CD4-positive, alpha-beta memory T cell (primary cell): Measurements from ENCODE around the gene AK2. TPM values are rescaled to one million over a fixed set of nuclear protein-coding genes. Genes with fewer than 3 reads are reported as not detected.

Source experiments
- CTCF ChIA-PET: fragments of 350-600 bp; sonication (Branson Sonifier 250); formaldehyde crosslinking; loops from one replicate; lab custom pipeline; 2021; ENCODE audit warnings: inconsistent platforms; ENCODE audit not compliant: partially characterized antibody; lab: Charles Lee
- POLR2A ChIA-PET: fragments of 350-600 bp; sonication (Branson Sonifier 250); formaldehyde crosslinking; loops from one replicate; lab custom pipeline; 2021; ENCODE audit not compliant: partially characterized antibody; lab: Charles Lee
- DNase-seq, 5 donors: peaks; one replicate each; pipeline versions ENCODE4 v3.0.0 to v3.0.0-alpha.2; 2020 to 2022; ENCODE audit warnings: mixed read lengths in 1 of 5
- H3K27ac ChIP-seq: one replicate; pipeline ENCODE4 v1.7.0; 2013; ENCODE audit warnings: low read depth, low read length
- H3K27me3 ChIP-seq: 2 replicates; pipeline ENCODE4 v1.7.0; 2013; ENCODE audit warnings: mild to moderate bottlenecking, low read length, moderate library complexity; ENCODE audit not compliant: insufficient read depth
- H3K36me3 ChIP-seq: 2 replicates; pipeline ENCODE4 v1.7.0; 2013; ENCODE audit warnings: mild to moderate bottlenecking, low read length, moderate library complexity; ENCODE audit not compliant: insufficient read depth
- H3K4me1 ChIP-seq: 2 replicates; pipeline ENCODE4 v1.7.0; 2013; ENCODE audit warnings: mild to moderate bottlenecking, low read length, moderate library complexity; ENCODE audit not compliant: insufficient read depth
- H3K4me3 ChIP-seq, 2 donors: one replicate each; pipeline ENCODE4 v1.7.0; 2013; ENCODE audit warnings: low read length in 2 of 2, mild to moderate bottlenecking in 1 of 2
- H3K9me3 ChIP-seq, 2 donors: one replicate each; pipeline ENCODE4 v1.7.0; 2013; ENCODE audit warnings: low read length in 2 of 2, control low read depth in 1 of 2; ENCODE audit not compliant: control insufficient read depth in 1 of 2
- H3K27ac Mint-ChIP-seq, 7 donors: one replicate each; pipeline ENCODE4 v1.8.0; 2020 to 2021; ENCODE audit warnings: mixed read lengths in 7 of 7, mild to moderate bottlenecking in 6 of 7, inconsistent platforms in 3 of 7, moderate library complexity in 3 of 7
- H3K27me3 Mint-ChIP-seq, 2 donors: one replicate each; pipeline ENCODE4 v1.8.0; 2020 to 2021; ENCODE audit warnings: mixed read lengths in 2 of 2
- H3K36me3 Mint-ChIP-seq, 2 donors: one replicate each; pipeline ENCODE4 v1.8.0; 2020 to 2021; ENCODE audit warnings: mixed read lengths in 2 of 2, inconsistent platforms in 1 of 2, mild to moderate bottlenecking in 1 of 2
- H3K4me1 Mint-ChIP-seq, 4 donors: one replicate each; pipeline ENCODE4 v1.8.0; 2020 to 2021; ENCODE audit warnings: mixed read lengths in 4 of 4, mild to moderate bottlenecking in 1 of 4
- H3K4me3 Mint-ChIP-seq, 8 donors: one replicate each; pipeline ENCODE4 v1.8.0; 2020 to 2021; ENCODE audit warnings: mixed read lengths in 8 of 8, mild to moderate bottlenecking in 7 of 8, moderate library complexity in 6 of 8, inconsistent platforms in 3 of 8
- H3K9me3 Mint-ChIP-seq, 8 donors: one replicate each; pipeline ENCODE4 v1.8.0; 2020 to 2021; ENCODE audit warnings: mixed read lengths in 8 of 8, mild to moderate bottlenecking in 5 of 8, inconsistent platforms in 3 of 8, moderate library complexity in 1 of 8
- intact Hi-C: fragments of 100-400 bp; cut with micrococcal nuclease; formaldehyde crosslinking; loops from one replicate; pipeline ENCODE4 v1.15.1; 2023
- polyA plus RNA-seq, 2 donors: library from polyadenylated mRNA; unstranded; fragments of 300-500 nt; fragmentation: Illumina TruSeq; gene quantifications; one replicate each; pipeline ENCODE4 v1.2.3, GENCODE V29; 2021
- total RNA-seq, 2 experiments: library from RNA; stranded (reverse); gene quantifications; one replicate each; pipeline ENCODE4 v1.2.3, GENCODE V29; 2021

AK2 gene
- total and polyA plus RNA-seq, 4 experiments from 2014 or later, result 88.5 to 148 (median 102) TPM

GRCh38 chr1:32962248-32962896 lies 74.3 kb downstream of the AK2 start:
- Histone ChIP-seq H3K27me3 (no peaks in the 10 kb centered on the region), H3K36me3 (no peaks in the 10 kb centered on the region), H3K9me3 (no peaks in the 10 kb centered on the region), H3K4me3 (peak overlapping the region; percentile 51 to 79), H3K4me1 (peaks cover 59% of the 10 kb centered on the region), H3K27ac (peak overlapping the region; percentile 29)
- Mint-ChIP-seq H3K27me3 (no peaks in the 10 kb centered on the region), H3K4me1 (peaks cover 39 to 70% (median 53%) of the 10 kb centered on the region in 4 donors), H3K27ac (peak overlapping the region; percentile 66 to 94 (median 86)), H3K9me3 (peaks cover 0 to 1% (median 0%) of the 10 kb centered on the region in 8 donors), H3K4me3 (peak overlapping the region; percentile 84 to 94 (median 87)), H3K36me3 (peaks cover 0 to 13% of the 10 kb centered on the region in 2 donors)
- ChIA-PET POLR2A (interaction anchor here (1.0 to 12.9 kb wide), 4 partner anchors 8 to 165 kb away, joined by 3 to 205 read pairs (median 4); no protein-coding TSS in a partner anchor), CTCF (interaction anchor here (0.7 to 1.8 kb wide), 4 partner anchors 19 to 133 kb away, joined by 3 to 5 read pairs (median 4); no protein-coding TSS in a partner anchor)
- DNase-seq, result peak in 4 of 5 donors; percentile 29 to 53 (median 48)
- intact Hi-C loops, result loop anchor here (5.0 kb wide), 1 partner anchor 145 kb away; the partner anchor contains the start of genes S100PBP and YARS1

GRCh38 chr1:32960819-32961355 lies 75.8 kb downstream of the AK2 start:
- H3K27me3 ChIP-seq, result no peaks in the 10 kb centered on the region
- H3K27me3 Mint-ChIP-seq, result no peaks in the 10 kb centered on the region
- peak overlapping the region in 6 of 7 donors; percentile 1 to 90 (median 60) for H3K27ac Mint-ChIP-seq
- ChIA-PET POLR2A (interaction anchor here (0.8 to 12.9 kb wide), 2 partner anchors 20 to 23 kb away, joined by 3 to 205 read pairs; no protein-coding TSS in a partner anchor), CTCF (interaction anchor here (0.9 kb wide), 1 partner anchor 1245 kb away, joined by 3 read pairs; no protein-coding TSS in a partner anchor)
- H3K4me3 ChIP-seq, result no peak overlapping the region
- no peaks in the 10 kb centered on the region for H3K9me3 Mint-ChIP-seq
- H3K4me3 Mint-ChIP-seq, result peak overlapping the region in 5 of 8 donors; percentile 11 to 60 (median 21)
- no peak overlapping the region for H3K27ac ChIP-seq
- H3K4me1 Mint-ChIP-seq, result peaks cover 45 to 79% (median 63%) of the 10 kb centered on the region in 4 donors
- peaks cover 0 to 15% of the 10 kb centered on the region in 2 donors for H3K36me3 Mint-ChIP-seq
- no peaks in the 10 kb centered on the region for H3K9me3 ChIP-seq
- no peaks in the 10 kb centered on the region for H3K36me3 ChIP-seq
- H3K4me1 ChIP-seq, result peaks cover 69% of the 10 kb centered on the region
- intact Hi-C loops, result loop anchor here (5.0 kb wide), 1 partner anchor 144 kb away; the partner anchor contains the start of genes S100PBP and YARS1
- DNase-seq, result no peak

GRCh38 chr1:32960342-32960741 lies 76.3 kb downstream of the AK2 start:
- intact Hi-C loops, result loop anchor here (5.0 kb wide), 1 partner anchor 143 kb away; the partner anchor contains the start of genes S100PBP and YARS1
- H3K36me3 ChIP-seq, result no peaks in the 10 kb centered on the region
- Mint-ChIP-seq H3K27ac (peak overlapping the region in 6 of 7 donors; percentile 31 to 82 (median 62)), H3K4me1 (peaks cover 47 to 83% (median 66%) of the 10 kb centered on the region in 4 donors), H3K36me3 (peaks cover 0 to 15% of the 10 kb centered on the region in 2 donors), H3K27me3 (no peaks in the 10 kb centered on the region), H3K9me3 (no peaks in the 10 kb centered on the region), H3K4me3 (peak overlapping the region in 2 of 8 donors; percentile 41 to 67)
- H3K4me3 ChIP-seq, result no peak overlapping the region
- no peak for DNase-seq
- H3K27ac ChIP-seq, result no peak overlapping the region
- ChIA-PET CTCF (interaction anchor here (0.9 kb wide), 1 partner anchor 1244 kb away, joined by 3 read pairs; no protein-coding TSS in a partner anchor), POLR2A (interaction anchor here (12.9 kb wide), 1 partner anchor 21 kb away, joined by 205 read pairs; no protein-coding TSS in a partner anchor)
- no peaks in the 10 kb centered on the region for H3K9me3 ChIP-seq
- H3K27me3 ChIP-seq, result no peaks in the 10 kb centered on the region
- peaks cover 68% of the 10 kb centered on the region for H3K4me1 ChIP-seq

- Mint-ChIP-seq H3K9me3 (no peaks in the 10 kb centered on the region), H3K27ac (peak overlapping the region in 5 of 7 donors; percentile 0 to 82 (median 64)), H3K27me3 (no peaks in the 10 kb centered on the region), H3K36me3 (peaks cover 0 to 16% of the 10 kb centered on the region in 2 donors), H3K4me1 (peaks cover 53 to 89% (median 75%) of the 10 kb centered on the region in 4 donors), H3K4me3 (peak overlapping the region in 3 of 8 donors; percentile 1 to 35 (median 13))
- no peaks in the 10 kb centered on the region for H3K27me3 ChIP-seq
- H3K4me1 ChIP-seq, result peaks cover 68% of the 10 kb centered on the region
- no peak overlapping the region for H3K27ac ChIP-seq
- DNase-seq, result no peak
- intact Hi-C loops, result no loop called here
- no peak overlapping the region for H3K4me3 ChIP-seq
- H3K36me3 ChIP-seq, result no peaks in the 10 kb centered on the region
- CTCF ChIA-PET, result interaction anchor here (0.6 to 1.7 kb wide), 3 partner anchors 10 to 214 kb away, joined by 3 to 4 read pairs (median 4); no protein-coding TSS in a partner anchor
- POLR2A ChIA-PET, result interaction anchor here (1.1 to 2.4 kb wide), 2 partner anchors 10 to 22 kb away, joined by 4 to 11 read pairs; no protein-coding TSS in a partner anchor
- no peaks in the 10 kb centered on the region for H3K9me3 ChIP-seq
Measured at GRCh38 chr1:32958827-32959226, 77.9 kb downstream of the AK2 start.

Other genes starting within 250 kb of the AK2 start
- gene YARS1, start 219.5 kb downstream of the AK2 start, total RNA-seq, result 100 to 1,000 TPM; 110 to 114 TPM
- 10 to 100 TPM; 46.6 to 70.0 TPM for gene YARS1, start 219.5 kb downstream of the AK2 start, polyA plus RNA-seq
- 10 to 100 TPM; 63.2 to 65.5 TPM for gene S100PBP, start 219.2 kb downstream of the AK2 start, total RNA-seq
- 10 to 100 TPM in 1 of 2 donors, 1 to 10 TPM in 1; 6.5 to 14.0 TPM for gene S100PBP, start 219.2 kb downstream of the AK2 start, polyA plus RNA-seq
- not detected for gene FNDC5, start 166.0 kb downstream of the AK2 start, total RNA-seq
- gene FNDC5, start 166.0 kb downstream of the AK2 start, polyA plus RNA-seq, result not detected
- under 1 TPM in 1 of 2 experiments, not detected in 1; 0.70 TPM for gene HPCA, start 150.4 kb downstream of the AK2 start, total RNA-seq
- not detected for gene HPCA, start 150.4 kb downstream of the AK2 start, polyA plus RNA-seq
- not detected for gene TMEM54, start 135.5 kb downstream of the AK2 start, total RNA-seq
- not detected for gene TMEM54, start 135.5 kb downstream of the AK2 start, polyA plus RNA-seq
- gene RNF19B, start 72.1 kb downstream of the AK2 start, total RNA-seq, result 10 to 100 TPM; 28.5 to 30.6 TPM
- 1 to 10 TPM; 1.1 to 4.8 TPM for gene RNF19B, start 72.1 kb downstream of the AK2 start, polyA plus RNA-seq
- gene AZIN2, start 44.3 kb upstream of the AK2 start, total RNA-seq, result 1 to 10 TPM; 6.9 to 8.0 TPM
- 1 to 10 TPM; 5.4 to 6.7 TPM for gene AZIN2, start 44.3 kb upstream of the AK2 start, polyA plus RNA-seq
- 10 to 100 TPM; 20.0 to 26.2 TPM for gene TRIM62, start 145.2 kb upstream of the AK2 start, total RNA-seq
- gene TRIM62, start 145.2 kb upstream of the AK2 start, polyA plus RNA-seq, result 1 to 10 TPM; 7.2 to 7.6 TPM
- gene ZNF362, start 219.6 kb upstream of the AK2 start, total RNA-seq, result 10 to 100 TPM; 24.4 to 25.8 TPM
- 10 to 100 TPM in 1 of 2 donors, 1 to 10 TPM in 1; 7.1 to 25.9 TPM for gene ZNF362, start 219.6 kb upstream of the AK2 start, polyA plus RNA-seq